Activated naive CD4-positive, alpha-beta T cell (primary cell): ENCODE measurements around the gene CHCHD10.
"Not testable (repeated sequence)": the region's sequence is repeated elsewhere in the genome, so short reads cannot be mapped to it uniquely, and the experiment has no call there.

Experiments used
- DNase-seq, 4 experiments: peaks; one replicate each; lab custom pipeline; 2025; lab: John Stamatoyannopoulos, UW

The CHCHD10 gene

GRCh38 chr22:23750367-23750713 lies 17.4 kb downstream of the CHCHD10 start:
- no peak for DNase-seq

DNA sequence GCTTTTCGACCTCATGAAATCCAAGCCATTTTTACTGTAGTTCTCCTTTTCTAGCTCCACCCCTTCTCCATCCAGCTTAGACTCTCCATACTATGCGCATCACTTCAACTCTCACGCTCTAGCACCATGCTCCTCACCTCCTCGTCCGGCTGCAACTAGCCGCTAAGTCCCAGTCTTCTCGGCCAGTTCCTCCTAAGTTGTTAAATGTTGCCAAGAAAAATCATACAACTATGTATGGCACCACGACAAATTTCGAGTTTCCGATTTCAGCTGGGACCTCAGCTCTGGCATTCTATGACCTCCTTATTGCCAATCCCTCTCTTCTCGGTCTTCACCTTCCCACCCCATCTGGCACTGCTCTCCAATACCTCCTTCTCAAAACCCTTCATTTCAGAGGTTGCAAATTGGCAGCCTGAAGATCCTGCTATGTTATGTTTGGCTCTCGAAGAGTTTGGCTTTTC lies 17.9 kb downstream of the CHCHD10 start:
- no peak for DNase-seq

- DNase-seq: no peak
Measured at GRCh38 chr22:23745791-23746190, 22.0 kb downstream of the CHCHD10 start.

GRCh38 chr22:23744485-23744884 lies 23.3 kb downstream of the CHCHD10 start:
- DNase-seq: no peak

DNA sequence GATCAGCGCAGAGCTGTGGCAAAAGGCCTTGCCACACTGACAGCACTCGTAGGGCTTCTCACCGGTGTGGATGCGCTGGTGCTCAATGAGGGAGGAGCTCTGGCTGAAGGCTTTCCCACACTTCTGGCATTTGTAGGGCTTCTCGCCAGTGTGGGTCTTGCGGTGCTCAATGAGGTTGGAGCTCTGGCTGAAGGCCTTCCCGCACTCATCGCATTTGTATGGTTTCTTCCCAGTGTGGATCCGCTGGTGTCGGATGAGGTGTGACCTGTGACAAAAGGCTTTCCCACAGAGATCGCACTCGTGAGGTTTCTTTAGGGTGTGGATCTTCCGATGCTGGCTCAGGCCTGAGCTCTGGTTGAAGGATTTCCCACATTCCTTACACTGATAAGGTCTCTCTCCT lies 23.8 kb downstream of the CHCHD10 start:
- no peak for DNase-seq

- DNase-seq: no peak
Measured at GRCh38 chr22:23743303-23743705, 24.5 kb downstream of the CHCHD10 start.

GRCh38 chr22:23742505-23743264 lies 25.1 kb downstream of the CHCHD10 start:
- no peak for DNase-seq

DNA sequence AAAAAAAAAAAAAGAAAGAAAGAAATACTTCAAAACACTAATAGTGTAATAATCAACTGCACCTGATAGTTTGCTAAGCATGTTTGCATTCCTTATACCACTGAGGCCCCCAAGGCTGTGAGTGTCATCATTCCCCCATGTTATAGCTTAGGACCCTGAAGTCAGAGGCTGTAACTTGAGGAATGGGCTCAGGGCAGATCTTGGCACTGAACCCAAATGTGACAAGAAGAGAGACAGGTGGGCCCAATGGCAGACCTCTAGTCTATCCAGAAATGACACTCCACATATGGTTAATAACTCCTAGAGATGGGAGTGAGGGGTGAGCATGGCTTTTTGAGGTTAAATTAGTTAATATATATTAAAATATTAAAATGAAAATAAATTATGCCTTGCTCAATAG lies 30.1 kb downstream of the CHCHD10 start:
- no peak for DNase-seq

- not testable (repeated sequence) for DNase-seq
Measured at GRCh38 chr22:23728108-23728507, 39.7 kb downstream of the CHCHD10 start.

DNA sequence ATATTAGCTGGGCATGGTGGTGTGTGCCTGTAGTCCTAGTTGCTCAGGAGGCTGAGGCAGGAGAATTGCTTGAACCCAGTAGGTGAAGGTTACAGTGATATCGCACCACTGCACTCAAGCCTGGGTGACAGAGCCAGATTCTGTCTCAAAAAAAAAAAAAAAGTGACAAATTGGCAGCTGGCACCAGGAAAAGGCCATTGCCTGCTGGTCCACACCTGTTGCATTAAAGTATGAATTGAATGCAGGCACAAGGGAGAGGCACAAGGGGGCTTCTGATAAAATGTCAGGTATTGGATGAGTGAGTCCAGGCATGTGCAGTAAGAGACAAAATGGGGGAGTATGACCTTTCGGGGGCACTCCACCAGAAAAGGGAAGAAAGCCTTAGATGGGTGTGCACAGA lies 45.0 kb downstream of the CHCHD10 start:
- no peak for DNase-seq

DNA sequence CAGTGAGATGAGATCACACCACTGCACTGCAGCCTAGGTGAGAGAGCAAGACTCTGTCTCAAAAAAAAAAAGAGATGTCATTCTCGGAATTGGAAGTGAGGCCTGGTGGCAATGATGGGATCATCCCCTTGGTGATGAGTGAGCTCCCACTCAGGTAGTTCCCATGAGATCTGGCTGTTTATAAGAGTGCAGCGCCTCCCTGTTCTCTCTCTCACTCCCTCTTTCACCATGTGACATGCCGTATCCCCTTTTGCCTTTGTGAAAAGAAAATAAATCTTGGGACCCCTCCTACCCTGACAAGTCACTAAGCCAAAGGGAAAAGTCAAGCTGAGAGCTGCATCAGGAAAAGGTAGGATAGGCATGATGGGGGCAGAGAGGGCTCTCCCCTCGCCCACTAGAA lies 45.6 kb downstream of the CHCHD10 start:
- DNase-seq: no peak

DNA sequence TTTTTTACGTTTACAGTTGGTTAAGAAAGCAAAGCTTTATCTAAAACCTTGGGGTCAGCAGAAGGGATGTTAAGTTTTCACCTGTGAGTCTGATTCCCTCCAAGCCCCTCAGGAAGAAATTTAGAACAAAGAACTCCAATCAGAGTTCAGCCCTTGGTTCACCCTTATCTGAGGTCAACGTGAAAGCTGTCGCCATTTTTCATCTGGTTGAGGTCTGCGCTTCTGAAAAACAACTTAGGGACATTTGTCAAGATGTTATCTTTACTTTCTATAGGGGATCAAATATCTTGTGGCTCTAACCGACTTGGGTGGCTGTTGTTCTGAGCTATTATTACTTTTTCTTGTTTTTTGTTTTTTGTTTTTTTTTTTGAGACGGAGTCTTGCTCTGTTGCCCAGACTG lies 46.9 kb downstream of the CHCHD10 start:
- DNase-seq: no peak

DNA sequence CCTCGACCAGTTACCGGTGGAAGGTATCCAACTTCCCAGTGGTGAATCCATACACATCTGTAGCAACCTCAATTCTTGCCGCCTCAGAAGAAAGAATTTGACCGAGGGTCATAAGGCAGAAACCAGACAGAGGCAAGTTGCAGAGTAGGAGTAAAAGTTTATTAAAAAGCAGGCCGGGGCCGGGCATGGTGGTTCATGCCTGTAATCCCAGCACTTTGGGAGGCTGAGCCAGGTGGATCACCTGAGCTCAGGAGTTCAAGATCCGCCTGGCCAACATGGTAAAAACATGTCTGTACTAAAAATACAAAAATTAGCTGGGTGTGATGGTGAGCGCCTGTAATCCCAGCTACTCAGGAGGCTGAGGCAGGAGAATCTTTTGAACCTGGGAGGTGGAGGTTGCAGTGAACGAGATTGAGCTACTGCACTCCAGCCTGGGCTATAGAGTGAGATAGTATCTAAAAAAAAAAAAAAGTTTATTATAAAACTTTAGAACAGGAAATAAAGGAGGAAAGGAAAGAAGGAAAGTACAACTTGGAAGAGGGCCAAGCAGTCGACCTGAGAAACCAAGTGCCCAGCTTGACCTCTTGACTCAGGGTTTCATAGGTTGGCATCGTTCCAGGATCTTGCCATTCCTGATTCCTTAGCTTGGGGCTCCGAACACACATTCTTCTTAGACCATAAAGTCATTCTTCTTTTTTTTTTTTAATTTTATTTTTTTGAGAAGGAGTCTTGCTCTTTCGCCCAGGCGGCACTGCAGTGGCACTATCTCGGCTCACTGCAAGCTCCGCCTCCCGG lies 49.2 kb downstream of the CHCHD10 start:
- no peak for DNase-seq

GRCh38 chr22:23716811-23717801 lies 50.7 kb downstream of the CHCHD10 start:
- peak; percentile 55 to 73 (median 62) for DNase-seq
